SK-N-SH (cell line): ENCODE results near the gene RRAD.

Experiments
- TAF1 ChIP-seq: IDR thresholded peaks from 2 replicates; pipeline ENCODE4 v1.6.1; 2012; ENCODE audit warnings: low read depth, mild to moderate bottlenecking, low read length, moderate library complexity, borderline replicate concordance
- TF ChIP-seq, protein P1 (sequence below): fragments of 200-600 bp; sonication (generic); IDR thresholded peaks from 2 replicates; pipeline ENCODE4 v1.6.1; 2017; ENCODE audit warnings: antibody characterized with exemption, mild to moderate bottlenecking, moderate library complexity

DNA sequence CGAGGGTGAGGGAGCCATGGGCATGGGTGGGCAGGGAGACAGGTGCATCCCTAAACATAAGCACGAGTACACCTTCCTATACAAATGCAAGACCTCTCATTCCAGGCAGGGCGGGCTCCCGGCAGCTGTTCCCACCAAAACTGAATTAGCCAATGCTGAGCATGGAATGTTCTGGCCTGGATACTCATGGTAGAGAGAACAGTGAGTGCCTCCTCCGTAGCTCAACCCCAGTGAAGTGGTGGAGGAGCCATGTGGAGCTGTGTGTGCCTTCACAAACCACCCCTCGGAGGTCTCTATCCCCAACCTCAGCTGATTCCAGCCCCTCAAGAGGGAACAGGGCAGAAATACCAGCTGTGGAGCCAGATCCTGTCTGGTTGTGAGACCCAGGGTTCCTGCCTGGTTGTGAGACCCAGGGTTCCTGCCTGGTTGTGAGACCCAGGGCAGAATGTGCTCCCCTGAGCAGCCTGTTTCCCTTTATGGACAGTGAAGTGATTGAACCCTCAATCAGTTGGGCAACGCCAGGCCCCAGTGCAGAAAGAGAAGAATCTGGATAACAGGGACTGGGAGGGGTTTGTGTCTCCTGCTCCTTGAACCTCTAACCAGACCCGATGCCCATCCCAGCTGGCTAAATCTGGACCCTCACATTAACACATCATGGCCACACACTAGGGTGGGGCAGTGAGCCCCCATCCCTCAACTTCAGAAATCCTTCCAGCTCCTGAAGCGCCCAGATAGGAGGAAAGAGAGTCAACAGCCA is 4.2 kb downstream of the RRAD start:
- TF ChIP-seq, protein P1, sequence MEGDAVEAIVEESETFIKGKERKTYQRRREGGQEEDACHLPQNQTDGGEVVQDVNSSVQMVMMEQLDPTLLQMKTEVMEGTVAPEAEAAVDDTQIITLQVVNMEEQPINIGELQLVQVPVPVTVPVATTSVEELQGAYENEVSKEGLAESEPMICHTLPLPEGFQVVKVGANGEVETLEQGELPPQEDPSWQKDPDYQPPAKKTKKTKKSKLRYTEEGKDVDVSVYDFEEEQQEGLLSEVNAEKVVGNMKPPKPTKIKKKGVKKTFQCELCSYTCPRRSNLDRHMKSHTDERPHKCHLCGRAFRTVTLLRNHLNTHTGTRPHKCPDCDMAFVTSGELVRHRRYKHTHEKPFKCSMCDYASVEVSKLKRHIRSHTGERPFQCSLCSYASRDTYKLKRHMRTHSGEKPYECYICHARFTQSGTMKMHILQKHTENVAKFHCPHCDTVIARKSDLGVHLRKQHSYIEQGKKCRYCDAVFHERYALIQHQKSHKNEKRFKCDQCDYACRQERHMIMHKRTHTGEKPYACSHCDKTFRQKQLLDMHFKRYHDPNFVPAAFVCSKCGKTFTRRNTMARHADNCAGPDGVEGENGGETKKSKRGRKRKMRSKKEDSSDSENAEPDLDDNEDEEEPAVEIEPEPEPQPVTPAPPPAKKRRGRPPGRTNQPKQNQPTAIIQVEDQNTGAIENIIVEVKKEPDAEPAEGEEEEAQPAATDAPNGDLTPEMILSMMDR = no peak
- no peak for TF ChIP-seq TAF1
